Large intestine (tissue), 3 donors: ENCODE data around the gene LGALS3. TPM values are rescaled to one million over a fixed set of nuclear protein-coding genes. Genes with fewer than 3 reads are reported as not detected.

ENCODE experiments used
- DNase-seq, 2 donors: peaks; one replicate each; pipeline versions ENCODE4 v3.0.0 to v3.0.0-alpha.2; 2013
- H3K27ac ChIP-seq: one replicate; pipeline ENCODE4 v1.5.1; 2013; ENCODE audit warnings: low read length
- H3K27me3 ChIP-seq: 2 replicates; pipeline ENCODE4 v1.6.1; 2013; ENCODE audit warnings: low read length; ENCODE audit not compliant: control insufficient read depth, insufficient read depth
- H3K36me3 ChIP-seq: 2 replicates; pipeline ENCODE4 v1.6.1; 2013; ENCODE audit warnings: low read length; ENCODE audit not compliant: control insufficient read depth, insufficient read depth
- H3K4me1 ChIP-seq: one replicate; pipeline ENCODE4 v1.6.1; 2013; ENCODE audit warnings: low read length; ENCODE audit not compliant: control insufficient read depth, insufficient read depth
- H3K4me3 ChIP-seq: one replicate; pipeline ENCODE4 v1.5.1; 2013; ENCODE audit warnings: low read length
- H3K9me3 ChIP-seq: one replicate; pipeline ENCODE4 v1.6.1; 2013; ENCODE audit warnings: mild to moderate bottlenecking, low read depth, low read length, moderate library complexity; ENCODE audit not compliant: control insufficient read depth
- WGBS: methylation state at CpG from one replicate; pipeline ENCODE4 v1.1.5; 2013; ENCODE audit warnings: low lambda C conversion rate; ENCODE audit not compliant: insufficient coverage; 5-methylcytosine and 5-hydroxymethylcytosine counted together
- polyA plus RNA-seq: library from polyadenylated mRNA; unstranded; fragments of 120-200 nt; gene quantifications from one replicate; pipeline ENCODE4 v1.2.1, GENCODE V29; 2013

The LGALS3 gene
- polyA plus RNA-seq, 1 donor = 873 TPM

DNA sequence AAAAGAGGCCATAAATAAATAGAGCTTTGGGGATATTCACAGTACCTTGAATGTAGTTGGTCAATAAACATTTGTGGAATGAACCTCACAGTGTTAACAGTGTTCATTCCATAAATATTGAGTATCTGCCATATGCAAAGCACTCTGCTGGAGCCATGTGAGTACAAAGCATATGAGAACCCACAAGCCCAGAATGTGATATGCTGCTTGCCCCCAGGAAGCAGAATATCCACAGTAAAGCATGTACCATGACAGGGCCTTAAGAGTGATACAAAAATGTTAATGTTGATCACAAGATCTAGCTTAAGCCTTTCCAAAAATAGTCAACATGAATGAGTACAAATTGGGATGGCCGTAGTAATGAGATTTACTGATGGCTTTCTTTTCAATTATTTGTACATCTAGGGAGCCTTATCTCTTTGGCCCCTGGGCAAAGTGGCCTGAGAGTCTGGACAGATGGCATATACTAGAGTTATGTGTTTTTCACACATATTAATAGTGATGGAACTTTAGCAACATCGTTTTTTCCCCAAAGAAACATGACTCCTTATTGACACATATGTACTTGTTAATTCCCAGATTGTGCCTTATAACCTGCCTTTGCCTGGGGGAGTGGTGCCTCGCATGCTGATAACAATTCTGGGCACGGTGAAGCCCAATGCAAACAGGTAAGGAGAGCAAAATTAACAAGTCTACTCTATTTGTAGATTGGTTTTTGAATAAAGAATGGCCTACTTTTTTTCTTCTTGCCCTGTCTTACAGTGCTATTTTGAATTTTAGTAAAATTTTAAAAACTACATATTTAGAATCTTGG is 10.9 kb downstream of the LGALS3 start:
- H3K4me1 ChIP-seq = peaks cover 46% of the 10 kb centered on the region
- H3K4me3 ChIP-seq = no peak overlapping the region
- H3K27ac ChIP-seq = peak overlapping the region; percentile 14
- DNase-seq = no peak
- WGBS = no CpG with 5 or more reads among the region's 4 CpGs
- no peaks in the 10 kb centered on the region for H3K9me3 ChIP-seq
- H3K36me3 ChIP-seq = peaks cover 72% of the 10 kb centered on the region
- H3K27me3 ChIP-seq = no peaks in the 10 kb centered on the region

DNA sequence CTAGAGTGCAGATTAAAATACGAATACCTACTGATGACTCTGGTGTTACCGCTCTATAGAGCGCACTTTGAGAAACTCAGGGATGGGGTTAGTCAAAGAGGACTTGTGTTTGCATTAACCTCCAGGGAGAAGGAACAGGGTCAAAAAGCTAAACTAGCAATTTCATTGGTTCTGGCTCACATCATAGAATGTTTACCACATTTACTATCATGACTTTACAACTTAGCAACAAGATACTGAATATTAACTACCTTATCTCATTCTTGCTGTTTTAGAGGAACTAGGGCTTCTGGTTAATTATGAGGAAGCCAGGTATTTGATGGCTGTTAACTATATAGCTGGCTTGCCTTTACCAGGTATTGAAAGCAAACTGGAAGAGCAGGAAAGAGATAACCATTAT is 12.8 kb downstream of the LGALS3 start:
- Histone ChIP-seq H3K9me3 (no peaks in the 10 kb centered on the region), H3K27ac (peak overlapping the region; percentile 48), H3K4me3 (no peak overlapping the region), H3K4me1 (peaks cover 30% of the 10 kb centered on the region), H3K27me3 (no peaks in the 10 kb centered on the region), H3K36me3 (peaks cover 79% of the 10 kb centered on the region)
- DNase-seq = peak in 1 of 2 donors; percentile 73
- WGBS = no CpG with 5 or more reads among the region's 3 CpGs

- H3K4me3 ChIP-seq = no peak overlapping the region
- 41% methylated on average over 2 of the region's 2 CpGs for WGBS
- no peak for DNase-seq
- peak overlapping the region; percentile 10 for H3K27ac ChIP-seq
- no peaks in the 10 kb centered on the region for H3K9me3 ChIP-seq
- peaks cover 24% of the 10 kb centered on the region for H3K4me1 ChIP-seq
- H3K36me3 ChIP-seq = peaks cover 76% of the 10 kb centered on the region
- no peaks in the 10 kb centered on the region for H3K27me3 ChIP-seq
These were observed 13.4 kb downstream of the LGALS3 start for GRCh38 chr14:55142466-55142865.

DNA sequence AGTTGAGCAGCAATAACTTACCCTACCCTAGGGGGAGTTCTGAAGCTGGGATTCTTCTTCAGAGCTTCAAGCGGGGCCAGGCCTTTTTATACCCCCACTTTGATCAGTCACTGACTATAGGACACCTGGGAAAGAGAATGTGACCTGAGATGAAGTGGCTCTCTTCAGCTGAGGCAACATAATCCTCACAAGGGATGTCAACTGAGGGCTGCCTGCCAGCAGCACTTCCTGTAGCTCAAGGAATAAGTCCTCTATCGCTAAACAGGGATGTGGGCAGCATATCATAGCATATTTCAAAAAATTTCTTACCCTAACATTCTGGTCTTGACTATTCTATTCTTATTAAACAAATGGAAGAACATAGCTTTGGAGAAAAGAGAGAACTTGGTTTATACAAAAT is 17.4 kb downstream of the LGALS3 start:
- Histone ChIP-seq H3K27ac (no peak overlapping the region), H3K27me3 (no peaks in the 10 kb centered on the region), H3K4me3 (no peak overlapping the region), H3K9me3 (no peaks in the 10 kb centered on the region), H3K36me3 (peaks cover 39% of the 10 kb centered on the region), H3K4me1 (no peaks in the 10 kb centered on the region)
- WGBS = 100% methylated on average over 1 of the region's 2 CpGs
- DNase-seq = no peak

GRCh38 chr14:55151601-55152000 is 22.5 kb downstream of the LGALS3 start:
- DNase-seq = no peak
- no peak overlapping the region for H3K27ac ChIP-seq
- whole genome bisulfite sequencing = 100% methylated on average over 1 of the region's 1 CpG
- H3K9me3 ChIP-seq = no peaks in the 10 kb centered on the region
- H3K4me3 ChIP-seq = no peak overlapping the region
- H3K36me3 ChIP-seq = peaks cover 3% of the 10 kb centered on the region
- no peaks in the 10 kb centered on the region for H3K4me1 ChIP-seq
- H3K27me3 ChIP-seq = no peaks in the 10 kb centered on the region

DNA sequence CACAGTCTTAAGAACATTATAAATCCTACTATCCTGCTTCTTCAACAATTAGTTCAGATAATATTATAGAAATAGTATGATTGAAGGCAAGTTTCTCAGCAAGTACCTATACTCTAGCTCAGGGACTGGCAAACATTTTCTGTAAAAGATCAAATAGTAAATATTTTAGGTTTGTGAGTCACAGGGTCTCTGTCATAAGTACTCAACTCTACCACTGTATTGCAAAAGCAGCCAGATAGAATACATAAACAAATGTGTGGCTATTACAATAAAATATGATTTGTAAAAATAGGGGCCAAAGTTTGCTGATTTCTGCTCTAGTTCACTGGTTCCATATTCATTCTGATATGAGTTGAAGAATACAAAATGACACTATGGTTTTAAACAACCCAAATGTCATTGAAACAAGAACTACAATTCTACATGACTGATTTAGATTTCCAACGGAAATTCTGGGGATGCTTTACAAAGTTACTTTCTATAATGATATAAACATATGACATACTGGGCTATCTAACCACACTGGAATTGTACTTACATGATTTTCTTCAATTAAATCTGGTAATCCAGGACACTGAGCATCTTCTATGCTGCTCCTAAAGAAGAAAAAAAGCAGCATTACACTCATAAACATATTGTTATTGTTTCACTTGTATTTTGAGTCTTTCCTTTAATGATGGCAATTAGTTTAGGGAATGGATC is 23.2 kb downstream of the LGALS3 start:
- no peaks in the 10 kb centered on the region for H3K27me3 ChIP-seq
- no peak overlapping the region for H3K27ac ChIP-seq
- DNase-seq = no peak
- H3K36me3 ChIP-seq = no peaks in the 10 kb centered on the region
- H3K4me1 ChIP-seq = no peaks in the 10 kb centered on the region
- no peak overlapping the region for H3K4me3 ChIP-seq
- H3K9me3 ChIP-seq = no peaks in the 10 kb centered on the region
- WGBS = no CpG with 5 or more reads among the region's 1 CpG

DNA sequence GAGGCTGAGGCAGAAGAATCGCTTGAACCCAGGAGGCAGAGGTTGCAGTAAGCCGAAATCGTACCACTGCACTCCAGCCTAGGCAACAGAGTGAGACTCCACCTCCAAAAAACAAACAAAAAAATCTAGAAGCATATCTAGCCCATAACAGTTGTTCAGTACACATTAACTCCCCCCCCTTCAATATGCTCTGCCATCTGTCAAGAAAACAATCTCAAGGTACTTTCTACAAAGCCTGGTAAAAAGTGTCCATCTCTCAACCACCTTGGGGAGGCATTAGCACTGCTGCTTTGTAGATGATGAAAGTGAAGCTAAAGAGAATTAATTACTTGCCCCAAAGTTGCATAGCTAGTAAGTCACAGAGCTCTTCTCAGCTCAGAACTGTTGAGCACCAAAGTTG is 24.9 kb downstream of the LGALS3 start:
- no peaks in the 10 kb centered on the region for H3K36me3 ChIP-seq
- no peaks in the 10 kb centered on the region for H3K4me1 ChIP-seq
- no peaks in the 10 kb centered on the region for H3K27me3 ChIP-seq
- H3K4me3 ChIP-seq = no peak overlapping the region
- H3K9me3 ChIP-seq = no peaks in the 10 kb centered on the region
- no peak for DNase-seq
- H3K27ac ChIP-seq = no peak overlapping the region
- WGBS = no CpG with 5 or more reads among the region's 3 CpGs

DNA sequence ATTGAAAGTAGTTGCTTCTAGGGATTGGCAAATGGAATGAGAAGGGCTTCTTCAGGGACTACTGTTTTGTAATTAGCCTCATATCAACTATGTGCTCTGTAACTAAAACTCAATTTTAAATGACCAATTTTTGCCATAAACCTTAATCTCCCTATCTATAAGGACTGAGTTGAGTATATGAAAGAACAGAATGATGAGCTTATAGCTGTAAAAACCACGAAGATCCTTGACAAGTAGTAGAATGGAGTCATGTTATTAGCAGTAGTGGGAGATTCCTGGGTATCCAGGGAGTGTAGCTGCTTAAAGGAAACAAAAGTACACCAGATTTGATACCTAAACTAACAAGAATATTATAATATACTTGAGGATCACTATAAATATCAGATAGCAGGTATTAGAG is 28.0 kb downstream of the LGALS3 start:
- no peak for DNase-seq
- Histone ChIP-seq H3K4me1 (no peaks in the 10 kb centered on the region), H3K27ac (no peak overlapping the region), H3K27me3 (no peaks in the 10 kb centered on the region), H3K9me3 (no peaks in the 10 kb centered on the region), H3K4me3 (no peak overlapping the region), H3K36me3 (peaks cover 2% of the 10 kb centered on the region)
- 33% methylated on average over 1 of the region's 1 CpG for WGBS

GRCh38 chr14:55158412-55158811 is 29.4 kb downstream of the LGALS3 start:
- H3K36me3 ChIP-seq = peaks cover 2% of the 10 kb centered on the region
- no peaks in the 10 kb centered on the region for H3K4me1 ChIP-seq
- peak overlapping the region; percentile 74 for H3K27ac ChIP-seq
- DNase-seq = peak in 1 of 2 donors; percentile 26
- H3K9me3 ChIP-seq = no peaks in the 10 kb centered on the region
- WGBS = 69% methylated on average over 3 of the region's 3 CpGs
- H3K27me3 ChIP-seq = no peaks in the 10 kb centered on the region
- H3K4me3 ChIP-seq = no peak overlapping the region

GRCh38 chr14:55160989-55161388 is 31.9 kb downstream of the LGALS3 start:
- Histone ChIP-seq H3K4me3 (no peak overlapping the region), H3K4me1 (no peaks in the 10 kb centered on the region), H3K27ac (no peak overlapping the region), H3K9me3 (no peaks in the 10 kb centered on the region), H3K27me3 (no peaks in the 10 kb centered on the region), H3K36me3 (peaks cover 2% of the 10 kb centered on the region)
- DNase-seq = peak in 1 of 2 donors; percentile 41
